Activated CD8-positive, alpha-beta memory T cell treated with anti-CD3 and anti-CD28 coated beads for 4 hours (primary cell): Measurements from ENCODE around the gene IFRD2.
A peak's percentile ranks its signal among the peaks of the same experiment; 100 is the strongest.

Source experiments
- DNase-seq, 2 donors: peaks; one replicate each; pipeline ENCODE4 v3.0.0-alpha.2; 2020; ENCODE audit warnings: low read depth in 2 of 2

IFRD2 gene, protein sequence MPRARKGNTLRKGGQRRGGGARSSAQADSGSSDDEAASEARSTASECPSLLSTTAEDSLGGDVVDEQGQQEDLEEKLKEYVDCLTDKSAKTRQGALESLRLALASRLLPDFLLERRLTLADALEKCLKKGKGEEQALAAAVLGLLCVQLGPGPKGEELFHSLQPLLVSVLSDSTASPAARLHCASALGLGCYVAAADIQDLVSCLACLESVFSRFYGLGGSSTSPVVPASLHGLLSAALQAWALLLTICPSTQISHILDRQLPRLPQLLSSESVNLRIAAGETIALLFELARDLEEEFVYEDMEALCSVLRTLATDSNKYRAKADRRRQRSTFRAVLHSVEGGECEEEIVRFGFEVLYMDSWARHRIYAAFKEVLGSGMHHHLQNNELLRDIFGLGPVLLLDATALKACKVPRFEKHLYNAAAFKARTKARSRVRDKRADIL

DNA sequence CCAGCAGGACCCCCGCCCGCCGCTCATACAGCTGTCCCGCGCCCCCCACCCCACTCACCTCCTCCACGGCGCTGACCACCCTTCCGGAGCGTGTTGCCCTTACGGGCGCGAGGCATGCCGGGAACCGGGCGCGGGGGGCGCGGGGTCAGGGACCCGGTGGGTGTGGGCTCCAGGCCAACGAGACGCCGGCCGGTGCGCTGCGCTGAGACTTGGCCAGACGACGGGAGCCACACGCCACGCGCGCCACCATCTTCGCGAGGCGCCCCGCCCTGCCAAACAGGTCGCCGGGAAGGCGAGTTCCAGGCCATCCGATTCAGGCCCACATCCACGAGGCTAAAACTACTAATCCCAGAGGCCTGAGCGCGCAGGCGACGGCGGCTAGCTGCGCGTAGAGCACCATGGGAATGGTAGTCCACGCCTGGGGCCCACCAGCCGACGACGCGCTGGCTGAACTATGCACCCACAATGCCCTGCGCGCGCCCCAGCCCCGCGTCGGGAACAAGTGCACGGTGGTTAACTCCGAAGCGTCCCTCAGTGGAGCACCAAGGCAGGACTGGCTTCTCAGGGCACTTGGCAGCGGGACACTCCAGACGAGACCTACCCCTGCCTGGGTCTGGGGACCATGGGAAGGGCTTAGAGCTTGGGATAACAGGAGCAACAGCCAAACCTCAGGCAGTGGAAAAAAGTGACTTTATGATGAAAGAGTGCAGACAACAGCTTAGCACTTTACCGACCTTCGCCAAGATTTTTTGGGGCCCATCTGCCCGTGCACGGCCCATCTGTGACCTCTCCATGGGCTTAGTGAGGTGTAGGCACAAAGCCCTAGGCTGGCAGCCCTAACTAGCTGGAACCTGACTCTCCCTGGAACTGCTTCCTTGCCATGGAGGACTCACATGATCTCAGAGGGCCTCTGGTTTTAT is at the start of gene IFRD2:
TSS of gene IFRD2 (minus strand) at position 271 of the 920 bp plus-strand sequence. CDS start at position 116, 155 bp downstream.
- peak; percentile 89 to 93 for DNase-seq

DNA sequence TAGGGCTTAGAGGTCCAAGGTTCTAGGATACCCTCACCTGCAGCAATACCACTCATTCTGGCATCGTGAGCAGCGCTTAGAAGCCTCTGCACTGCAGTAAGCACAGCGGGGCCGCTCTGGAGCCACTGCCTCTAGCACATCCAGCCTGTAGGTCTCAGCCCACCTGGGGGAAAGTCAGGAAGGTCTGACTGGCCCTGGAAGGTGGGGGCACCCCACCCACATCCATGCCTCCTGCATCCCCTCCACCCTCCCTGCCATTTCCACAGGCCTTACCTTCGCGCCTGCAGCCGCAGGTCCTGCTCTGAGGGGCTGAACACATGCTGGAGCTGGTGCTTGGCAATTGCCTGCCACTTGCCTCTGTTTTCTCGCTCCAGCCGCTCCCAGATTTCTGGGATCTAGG is 49.3 kb upstream of the IFRD2 start:
- DNase-seq, result no peak

DNA sequence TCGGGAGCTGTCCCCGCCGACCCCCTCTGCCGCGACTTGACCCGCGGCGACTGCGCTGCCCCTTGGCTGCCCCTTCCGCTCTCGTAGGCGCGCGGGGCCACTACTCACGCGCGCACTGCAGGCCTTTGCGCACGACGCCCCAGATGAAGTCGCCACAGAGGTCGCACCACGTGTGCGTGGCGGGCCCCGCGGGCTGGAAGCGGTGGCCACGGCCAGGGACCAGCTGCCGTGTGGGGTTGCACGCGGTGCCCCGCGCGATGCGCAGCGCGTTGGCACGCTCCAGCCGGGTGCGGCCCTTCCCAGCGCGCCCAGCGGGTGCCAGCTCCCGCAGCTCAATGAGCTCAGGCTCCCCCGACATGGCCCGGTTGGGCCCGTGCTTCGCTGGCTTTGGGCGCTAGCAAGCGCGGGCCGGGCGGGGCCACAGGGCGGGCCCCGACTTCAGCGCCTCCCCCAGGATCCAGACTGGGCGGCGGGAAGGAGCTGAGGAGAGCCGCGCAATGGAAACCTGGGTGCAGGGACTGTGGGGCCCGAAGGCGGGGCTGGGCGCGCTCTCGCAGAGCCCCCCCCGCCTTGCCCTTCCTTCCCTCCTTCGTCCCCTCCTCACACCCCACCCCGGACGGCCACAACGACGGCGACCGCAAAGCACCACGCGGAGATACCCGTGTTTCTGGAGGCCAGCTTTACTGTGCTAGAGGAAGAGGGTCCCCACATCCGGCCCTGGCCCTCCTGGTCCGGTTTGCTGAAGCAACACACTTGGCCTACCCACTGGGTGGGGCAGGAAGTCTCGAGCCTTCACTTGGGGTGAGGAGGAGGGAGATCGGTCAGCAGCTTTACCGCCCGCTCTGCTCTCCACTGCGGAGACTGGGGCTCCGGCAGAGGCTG is 48.5 kb upstream of the IFRD2 start, which contains the start of gene RASSF1:
TSS of gene RASSF1 (minus strand) at position 389 of the 882 bp plus-strand sequence. CDS start at position 358, 31 bp downstream.
- DNase-seq, result peak in 1 of 2 donors; percentile 41

DNA sequence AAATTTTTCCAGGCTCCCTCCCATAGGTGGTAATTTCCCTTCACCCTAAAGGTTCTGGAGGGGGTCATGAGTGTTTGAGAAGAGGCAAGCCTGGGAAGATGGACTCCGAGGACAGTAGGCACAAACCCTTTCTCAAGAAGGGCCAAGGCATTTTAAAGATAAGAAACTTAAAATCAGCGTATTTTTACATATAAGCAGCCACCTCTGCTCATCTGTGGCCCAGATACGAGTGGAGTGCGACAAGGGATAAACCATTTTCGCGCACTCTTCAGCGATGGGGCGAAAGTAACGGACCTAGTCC is 47.9 kb upstream of the IFRD2 start:
- DNase-seq, result no peak

DNA sequence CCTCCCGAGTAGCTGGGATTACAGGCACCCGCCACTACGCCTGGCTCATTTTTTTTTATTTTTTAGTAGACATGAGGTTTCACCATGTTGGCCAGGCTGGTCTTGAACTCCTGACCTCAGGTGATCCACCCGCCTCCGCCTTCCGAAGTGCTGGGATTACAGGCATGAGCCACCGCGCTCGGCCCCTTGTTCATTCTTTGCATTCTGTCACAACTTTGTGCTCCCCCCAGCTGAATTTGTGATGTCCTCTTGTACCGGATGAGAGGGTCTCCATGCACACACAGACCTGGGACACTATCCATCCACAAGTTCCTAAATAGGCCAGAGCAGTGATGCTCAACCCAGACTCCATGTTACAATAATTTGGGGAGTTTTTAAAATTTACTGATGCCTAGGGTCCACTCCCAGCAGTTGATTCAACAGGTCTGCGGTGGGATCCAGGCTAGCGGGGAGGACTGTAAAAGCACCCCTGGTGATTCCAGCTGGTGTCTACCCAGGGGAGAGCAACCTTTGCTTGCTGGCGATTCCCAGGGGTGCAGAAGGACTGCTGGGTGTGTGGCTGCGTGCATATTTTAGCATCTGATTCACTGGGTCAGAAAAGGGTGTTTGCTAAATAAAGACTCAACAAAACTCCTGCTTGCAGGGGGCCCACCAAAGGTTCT is 47.4 kb upstream of the IFRD2 start:
- DNase-seq, result no peak

DNA sequence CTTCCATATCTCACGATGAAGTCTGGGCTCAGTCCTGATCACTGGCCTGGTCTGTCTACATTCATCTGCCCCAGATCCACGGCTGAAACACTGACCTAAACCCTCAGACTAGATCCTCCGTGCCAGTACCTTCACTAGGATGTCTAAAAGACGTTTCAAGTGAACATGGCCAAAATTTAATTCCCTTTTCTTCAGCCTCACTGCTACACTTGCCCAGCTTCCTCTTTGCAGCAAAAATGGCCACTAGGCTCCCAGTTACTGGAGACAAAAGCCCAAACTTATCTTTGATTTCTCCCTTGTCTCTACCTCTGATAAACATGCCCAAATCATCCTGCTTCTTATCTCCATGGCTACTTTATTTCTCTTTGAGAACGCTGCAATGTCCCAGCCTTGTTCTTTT is 46.7 kb upstream of the IFRD2 start:
- no peak for DNase-seq

DNA sequence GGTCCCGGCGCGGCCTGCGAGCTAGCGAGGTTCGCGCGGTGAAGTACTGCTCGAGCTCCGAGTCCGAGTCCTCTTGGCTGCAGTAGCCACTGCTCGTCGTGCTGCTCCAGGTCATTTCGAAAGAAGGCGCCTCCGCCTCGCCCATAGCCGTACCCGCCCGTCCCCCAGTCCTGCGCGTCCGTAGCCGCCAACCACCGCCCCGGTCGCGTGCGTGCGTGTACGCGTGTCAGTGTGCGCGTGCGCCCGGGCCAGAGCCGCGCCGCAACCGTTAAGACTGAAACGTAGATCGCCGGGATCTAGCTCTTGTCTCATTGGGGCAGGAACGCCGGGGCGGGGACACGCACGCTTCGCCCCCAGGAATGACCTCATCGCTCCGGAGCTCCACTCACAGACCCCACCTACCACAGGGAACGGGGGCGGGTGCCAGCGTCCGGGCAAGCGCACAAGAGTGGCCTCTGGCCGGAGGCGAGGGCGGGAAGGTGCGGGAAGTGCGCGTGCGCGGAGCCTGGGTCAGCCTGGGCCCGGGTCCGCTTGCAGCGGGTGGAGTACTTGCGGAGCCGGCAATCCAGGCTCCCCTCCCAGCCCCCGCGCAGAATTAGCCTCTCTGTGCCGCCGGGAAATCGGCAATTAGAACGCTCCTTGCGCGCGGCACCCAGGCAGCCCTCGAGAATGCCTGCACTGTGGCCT is 45.1 kb upstream of the IFRD2 start:
- peak; percentile 89 to 93 for DNase-seq

DNA sequence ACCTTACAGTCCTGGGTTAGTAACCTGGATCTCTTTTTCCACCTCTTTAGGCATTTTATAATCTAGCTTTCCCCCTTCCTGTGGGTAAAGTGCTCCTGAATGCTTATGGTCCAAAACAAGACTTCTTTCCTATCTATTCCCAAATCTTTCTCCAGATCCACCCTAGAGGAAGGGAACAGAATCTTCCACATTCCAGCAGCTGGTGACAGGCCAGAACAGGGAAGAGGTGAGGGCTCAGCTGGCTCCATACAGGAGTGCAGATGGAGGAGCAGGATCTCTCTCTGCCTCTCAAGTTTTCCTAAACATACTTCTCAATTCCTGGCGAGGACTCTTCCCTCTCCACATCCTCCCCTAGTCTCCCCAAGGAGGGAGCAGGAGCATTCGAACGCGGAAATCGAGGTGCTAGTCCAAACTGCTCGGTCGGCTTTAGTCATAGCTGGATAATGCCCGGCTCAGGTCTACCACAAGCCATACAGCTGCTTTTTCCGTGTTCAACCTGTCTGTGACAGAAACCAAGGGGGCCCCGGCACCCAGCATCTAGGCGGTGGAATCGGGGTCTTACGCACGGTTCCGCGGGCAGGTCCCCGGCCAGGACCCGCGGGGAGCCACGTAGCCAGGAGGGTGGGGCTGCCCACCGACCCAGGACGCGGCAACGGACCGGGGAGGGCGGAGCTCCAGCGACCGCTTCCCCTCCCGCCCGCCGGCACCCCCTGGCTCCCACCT is 44.4 kb upstream of the IFRD2 start:
- no peak for DNase-seq

DNA sequence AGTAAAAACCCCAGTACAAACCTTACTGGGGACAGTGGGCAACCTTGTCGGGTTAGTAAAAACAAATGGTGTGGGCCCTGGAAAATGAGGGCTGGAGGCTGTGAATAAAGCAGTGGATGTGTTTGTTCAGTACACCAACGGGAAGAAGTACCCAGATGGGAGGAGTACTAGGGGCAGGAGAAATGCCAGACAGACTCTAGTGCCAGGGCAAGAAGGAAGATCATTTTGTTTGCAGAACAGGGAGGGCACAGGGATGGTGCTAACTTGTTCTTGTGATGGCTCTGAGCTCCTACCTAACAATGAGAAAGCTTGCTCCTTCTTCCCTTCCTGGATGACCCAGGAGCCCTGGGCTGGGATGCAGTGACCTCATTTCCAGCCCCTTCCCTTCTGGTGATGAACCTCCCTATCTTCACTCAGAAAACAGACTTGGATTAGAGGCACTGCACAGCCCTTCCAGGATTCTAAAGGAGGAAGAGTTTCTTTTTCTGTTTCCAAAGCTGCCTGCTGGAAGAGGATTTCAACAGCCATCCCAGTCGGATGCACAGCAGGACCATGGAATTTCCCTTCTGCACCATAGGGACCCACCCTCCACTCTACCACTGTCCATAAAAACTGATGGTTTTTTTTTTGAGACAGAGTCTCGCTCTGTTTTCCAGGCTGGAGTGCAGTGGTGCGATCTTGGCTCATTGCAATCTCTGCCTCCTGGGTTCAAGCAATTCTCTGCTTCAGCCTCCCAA is 42.3 kb upstream of the IFRD2 start:
- no peak for DNase-seq

DNA sequence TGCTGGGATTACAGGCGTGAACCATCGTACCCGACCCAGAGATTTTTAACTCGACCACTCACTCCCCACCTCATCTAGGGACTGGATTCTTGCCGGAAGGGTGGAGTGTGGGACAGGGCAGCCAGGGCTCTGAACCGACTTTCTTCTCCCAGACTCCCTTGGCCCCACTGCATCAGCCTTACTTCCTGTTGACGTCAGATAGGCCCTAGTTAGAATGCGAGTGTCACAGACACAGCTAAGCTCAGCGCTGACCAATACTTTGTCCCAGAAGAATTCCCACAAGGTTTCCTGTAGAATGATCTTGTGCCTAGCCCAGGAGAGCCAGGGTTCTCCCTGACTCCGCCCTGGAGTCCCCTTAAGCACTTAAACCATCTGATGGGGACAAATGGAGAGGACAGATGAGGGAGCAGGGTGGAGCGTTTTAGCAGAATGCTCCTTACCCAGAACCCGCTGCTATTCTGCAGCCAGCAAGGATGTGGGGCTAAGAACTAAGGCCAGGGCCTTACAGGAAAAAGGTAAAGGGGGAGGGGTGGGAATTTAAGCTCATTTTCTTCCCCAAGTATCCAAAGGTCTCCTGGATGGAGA is 41.6 kb upstream of the IFRD2 start:
- no peak for DNase-seq

DNA sequence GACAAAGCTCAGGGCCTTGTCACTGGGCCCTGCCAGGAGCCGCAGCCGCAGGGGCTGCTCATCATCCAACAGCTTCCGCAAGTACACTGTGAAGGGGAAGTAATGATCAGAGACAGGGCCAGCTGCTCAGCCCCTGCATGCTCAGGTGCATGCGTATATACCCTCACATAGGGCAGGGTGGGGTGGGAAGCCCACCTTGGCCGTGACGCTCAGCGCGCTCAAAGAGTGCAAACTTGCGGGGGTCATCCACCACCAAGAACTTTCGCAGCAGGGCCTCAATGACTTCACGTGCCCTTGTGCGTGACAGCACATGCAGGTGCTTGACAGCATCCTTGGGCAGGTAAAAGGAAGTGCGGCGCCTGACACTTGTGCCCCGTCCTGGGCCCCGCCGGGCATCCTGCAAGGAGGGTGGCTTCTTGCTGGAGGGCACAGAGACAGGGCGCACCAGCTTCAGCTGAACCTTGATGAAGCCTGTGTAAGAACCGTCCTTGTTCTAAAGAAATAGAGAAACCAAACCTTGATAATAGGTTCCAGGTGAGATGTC is 39.2 kb upstream of the IFRD2 start:
- DNase-seq, result no peak

DNA sequence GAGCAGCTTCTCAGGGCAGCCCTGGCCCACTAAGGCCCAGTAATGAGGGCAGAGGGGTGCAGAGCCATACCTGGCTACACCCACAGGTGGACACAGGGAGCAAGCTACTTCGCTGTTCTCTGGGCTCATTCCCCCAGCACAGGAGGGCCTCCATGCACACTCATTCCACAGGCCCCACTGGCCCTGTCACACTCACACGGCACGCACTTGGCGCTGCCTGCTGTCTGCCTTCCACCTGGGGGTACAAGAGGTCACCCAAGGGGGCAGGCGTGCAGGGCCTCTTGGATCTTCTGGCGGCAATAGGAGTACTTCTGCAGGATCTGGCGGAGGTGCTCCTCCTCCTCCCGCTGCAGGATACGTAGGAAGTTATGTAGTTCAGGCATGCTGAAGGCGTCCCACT is 38.1 kb upstream of the IFRD2 start:
- DNase-seq, result no peak

DNA sequence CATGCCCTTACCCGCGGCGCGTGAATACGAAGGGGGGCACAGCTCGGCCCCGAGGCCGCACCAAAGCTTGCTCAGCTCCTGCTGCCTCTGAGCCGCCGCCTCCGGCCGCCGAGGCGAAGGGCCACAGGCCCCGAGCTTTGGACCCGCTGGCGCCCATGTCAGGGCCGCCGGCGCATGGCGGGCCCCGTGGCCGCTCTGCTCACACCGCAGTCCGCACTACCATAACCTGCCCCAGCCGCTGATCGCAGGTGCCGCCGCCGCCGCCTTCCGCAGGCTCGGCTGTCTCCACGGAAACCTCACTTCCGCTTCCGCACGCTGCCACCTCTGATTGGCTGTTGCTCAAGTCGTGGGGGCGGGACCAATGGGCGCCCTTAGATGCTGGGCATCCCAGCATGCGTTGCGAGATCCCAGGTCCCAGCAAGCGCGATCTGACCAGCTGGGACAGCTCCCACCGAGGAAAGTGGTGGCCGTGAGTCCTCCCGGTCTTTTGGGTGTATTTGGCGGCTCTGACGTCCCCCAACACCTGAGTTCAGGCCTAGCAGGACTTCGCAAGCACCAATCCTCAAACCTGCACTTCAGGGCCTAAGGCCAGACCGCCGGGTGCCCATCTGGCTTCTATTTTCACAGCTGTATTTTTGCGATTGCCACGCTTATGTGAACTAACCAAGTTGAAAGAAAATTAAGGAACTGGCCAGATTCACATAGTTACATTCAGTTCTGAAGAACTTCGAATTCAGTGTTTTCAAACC is 35.9 kb upstream of the IFRD2 start, which contains the start of gene TUSC2:
TSS of gene TUSC2 (minus strand) at position 281 of the 749 bp plus-strand sequence. CDS start at position 157, 124 bp downstream.
- peak; percentile 89 to 90 for DNase-seq

DNA sequence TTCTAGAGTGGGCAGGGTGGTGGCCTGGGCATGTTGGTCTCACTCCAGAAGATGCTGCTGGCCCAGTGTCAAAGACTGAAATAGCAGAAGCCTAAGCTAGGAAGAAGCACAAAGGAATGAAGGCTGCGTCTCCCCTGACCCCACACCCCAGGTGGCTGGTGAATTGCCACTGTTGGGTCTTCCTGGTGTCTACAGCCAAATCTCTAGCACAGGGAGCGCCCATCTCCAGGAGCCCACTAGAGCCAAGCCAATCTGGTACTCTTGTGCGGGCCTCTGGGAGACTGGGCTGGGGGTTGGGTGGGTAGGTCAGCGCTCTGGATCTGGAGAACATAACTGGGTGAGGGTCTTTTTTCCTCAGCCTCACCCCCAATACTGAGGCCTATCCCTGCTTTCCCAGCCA is 34.9 kb upstream of the IFRD2 start:
- no peak for DNase-seq

DNA sequence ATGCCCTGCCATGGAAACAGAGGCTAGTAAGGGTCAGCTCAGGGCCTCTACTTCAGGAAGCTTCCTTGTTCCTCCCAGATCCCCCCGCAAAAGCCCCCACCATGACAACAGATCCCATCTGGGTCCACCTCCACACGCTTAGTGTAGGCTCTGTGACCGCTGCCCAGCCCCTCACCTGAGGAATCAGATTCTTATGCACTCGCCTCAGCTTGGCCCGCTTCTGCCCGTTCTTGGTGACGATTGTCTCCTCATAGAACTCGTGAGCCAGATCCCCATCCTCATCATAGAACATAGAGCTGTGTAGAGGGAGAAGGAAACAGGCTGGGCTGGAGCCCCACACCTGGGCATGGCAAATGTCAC is 33.9 kb upstream of the IFRD2 start:
- DNase-seq, result no peak

DNA sequence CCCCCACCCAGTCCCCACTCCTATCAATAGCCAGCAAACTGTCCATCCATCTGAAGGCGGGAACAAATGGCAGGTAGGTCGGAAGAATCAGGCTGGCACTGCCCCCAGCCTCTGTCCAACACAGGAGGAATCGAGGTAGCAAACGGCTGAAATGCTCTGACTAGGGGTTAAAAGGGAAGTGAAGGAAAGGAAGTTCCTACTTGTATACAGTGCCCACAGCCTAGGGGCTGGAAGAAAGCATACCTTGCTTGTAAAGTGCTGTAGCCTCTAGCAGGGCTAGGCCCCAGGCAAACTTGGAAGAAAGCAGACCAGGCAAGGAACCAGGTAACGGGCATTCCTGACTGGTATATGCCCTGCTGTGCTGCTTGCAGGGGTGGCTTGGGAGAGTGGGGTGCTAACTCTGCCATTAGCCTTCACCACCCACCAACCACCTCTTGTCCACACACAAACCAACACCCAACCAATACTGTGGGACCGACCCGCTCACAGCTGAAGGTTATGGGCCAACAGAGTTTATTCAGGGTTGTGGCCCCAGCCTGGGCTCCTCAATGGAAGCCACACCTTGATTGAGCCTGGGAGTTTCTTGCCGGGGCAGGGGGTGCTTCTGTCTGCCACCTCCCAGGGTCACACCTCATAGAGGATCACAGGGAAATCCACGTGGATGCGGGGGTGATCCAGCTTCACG is 33.4 kb upstream of the IFRD2 start:
- DNase-seq, result no peak

DNA sequence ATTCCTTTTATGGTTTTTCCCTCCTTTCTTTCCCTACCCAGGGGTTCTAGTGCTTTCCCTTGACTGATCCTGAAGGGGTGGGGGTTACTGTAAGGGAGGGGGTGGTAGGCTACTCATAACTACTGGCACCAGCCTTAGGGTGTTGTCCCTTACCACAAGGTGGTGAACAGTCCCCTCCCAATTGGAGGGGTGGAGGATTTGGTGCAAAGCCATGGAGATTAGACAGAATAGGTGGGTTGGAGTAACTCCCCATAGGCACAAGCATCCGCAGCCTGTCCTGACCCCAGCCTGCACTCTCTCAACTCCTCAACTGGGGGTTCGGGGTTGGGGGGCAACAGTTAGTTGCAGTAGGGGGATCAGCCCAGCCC is 32.9 kb upstream of the IFRD2 start:
- no peak for DNase-seq
